OCI-LY1 (cell line): Measurements from ENCODE around the gene FBXO47.

Experiments used
- H2AFZ ChIP-seq: fragments of 200-600 bp; sonication (generic), shearing (Covaris generic); 2 replicates; pipeline ENCODE4 v1.6.0; 2014; ENCODE audit warnings: antibody characterized with exemption, mild to moderate bottlenecking, low read length
- H3F3A ChIP-seq: fragments of 200-600 bp; sonication (generic), shearing (Covaris generic); 2 replicates; pipeline ENCODE4 v1.6.0; 2014; ENCODE audit warnings: mild to moderate bottlenecking, antibody characterized with exemption, low read length, moderate library complexity; ENCODE audit not compliant: insufficient read depth
- H3K27ac ChIP-seq: fragments of 200-600 bp; sonication (generic); 2 replicates; pipeline ENCODE4 v1.5.1; 2014; ENCODE audit warnings: low read length, mixed run types, mild to moderate bottlenecking, low read depth; ENCODE audit not compliant: poor library complexity, severe bottlenecking
- H3K27me3 ChIP-seq: fragments of 200-600 bp; sonication (generic); 2 replicates; pipeline ENCODE4 v1.6.0; 2014; ENCODE audit warnings: antibody characterized with exemption, mild to moderate bottlenecking, low read length, moderate library complexity; ENCODE audit not compliant: insufficient read depth
- H3K36me3 ChIP-seq: fragments of 200-600 bp; sonication (generic); 2 replicates; pipeline ENCODE4 v1.6.1; 2014; ENCODE audit warnings: mild to moderate bottlenecking, antibody characterized with exemption, low read length, moderate library complexity, mixed read lengths; ENCODE audit not compliant: insufficient read depth
- H3K4me1 ChIP-seq: fragments of 200-600 bp; sonication (generic); 2 replicates; pipeline ENCODE4 v1.5.1; 2014; ENCODE audit warnings: mild to moderate bottlenecking, low read length, moderate library complexity; ENCODE audit not compliant: insufficient read depth, severe bottlenecking
- H3K4me2 ChIP-seq: fragments of 200-600 bp; sonication (generic), shearing (Covaris generic); 2 replicates; pipeline ENCODE4 v1.6.1; 2014; ENCODE audit warnings: low read length
- H3K4me3 ChIP-seq: fragments of 200-600 bp; sonication (generic); 2 replicates; pipeline ENCODE4 v1.5.1; 2014; ENCODE audit warnings: low read length, low read depth, mild to moderate bottlenecking, mixed read lengths; ENCODE audit not compliant: poor library complexity, severe bottlenecking
- H3K79me2 ChIP-seq: fragments of 200-600 bp; shearing (Covaris generic); 2 replicates; pipeline ENCODE4 v1.6.1; 2016; ENCODE audit warnings: mixed run types, low read length, mixed read lengths; ENCODE audit not compliant: insufficient read depth
- H3K9ac ChIP-seq: fragments of 200-600 bp; sonication (generic), shearing (Covaris generic); 2 replicates; pipeline ENCODE4 v1.6.1; 2014; ENCODE audit warnings: mild to moderate bottlenecking, low read length, mixed read lengths
- H3K9me2 ChIP-seq: fragments of 200-600 bp; sonication (generic), shearing (Covaris generic); 2 replicates; pipeline ENCODE4 v1.6.1; 2014; ENCODE audit warnings: low read depth, mild to moderate bottlenecking, low read length, mixed read lengths
- H3K9me3 ChIP-seq: fragments of 200-600 bp; shearing (Covaris generic); 2 replicates; pipeline ENCODE4 v1.6.1; 2014; ENCODE audit warnings: low read length, mixed read lengths
- H4K20me1 ChIP-seq: fragments of 200-600 bp; sonication (generic), shearing (Covaris generic); 2 replicates; pipeline ENCODE4 v1.6.0; 2016; ENCODE audit warnings: mild to moderate bottlenecking, low read length; ENCODE audit not compliant: insufficient read depth
- EZH2 ChIP-seq: fragments of 200-600 bp; sonication (generic), shearing (Covaris generic); IDR thresholded peaks from 2 replicates; pipeline ENCODE4 v1.8.0; 2017; ENCODE audit warnings: borderline replicate concordance, mixed run types, mild to moderate bottlenecking, antibody characterized with exemption, low read length, moderate library complexity, mixed read lengths
- TF ChIP-seq, protein P1 (sequence below): fragments of 200-600 bp; sonication (generic), shearing (Covaris generic); IDR thresholded peaks from 2 replicates; pipeline ENCODE4 v1.5.1; 2017; ENCODE audit warnings: mild to moderate bottlenecking, antibody characterized with exemption, low read length, moderate library complexity, mixed read lengths

Gene FBXO47

DNA sequence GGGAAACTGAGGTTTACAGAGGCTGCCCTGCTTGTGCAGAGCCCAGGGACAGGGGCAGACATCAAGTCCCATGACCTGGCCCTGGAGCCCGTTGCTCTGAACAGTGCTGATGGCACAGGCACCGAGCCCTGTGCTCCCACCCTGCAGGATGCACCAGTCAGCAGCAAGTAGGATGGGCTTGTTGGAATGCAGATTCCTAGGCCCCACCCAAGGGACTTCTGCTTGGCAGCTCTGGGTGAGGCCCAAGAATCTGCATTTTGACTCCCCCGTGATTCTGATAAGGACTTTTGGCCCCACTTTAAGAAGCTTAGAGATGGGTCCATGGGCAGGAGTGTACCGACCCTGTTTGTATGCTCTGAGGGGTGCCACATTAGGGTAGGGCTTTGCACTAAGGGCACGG lies 74.1 kb downstream of the FBXO47 start:
- Histone ChIP-seq H3K36me3 (peaks cover 54% of the 10 kb centered on the region; the same call in 1 of the 2 replicates), H3K4me1 (peaks cover 55% of the 10 kb centered on the region)

DNA sequence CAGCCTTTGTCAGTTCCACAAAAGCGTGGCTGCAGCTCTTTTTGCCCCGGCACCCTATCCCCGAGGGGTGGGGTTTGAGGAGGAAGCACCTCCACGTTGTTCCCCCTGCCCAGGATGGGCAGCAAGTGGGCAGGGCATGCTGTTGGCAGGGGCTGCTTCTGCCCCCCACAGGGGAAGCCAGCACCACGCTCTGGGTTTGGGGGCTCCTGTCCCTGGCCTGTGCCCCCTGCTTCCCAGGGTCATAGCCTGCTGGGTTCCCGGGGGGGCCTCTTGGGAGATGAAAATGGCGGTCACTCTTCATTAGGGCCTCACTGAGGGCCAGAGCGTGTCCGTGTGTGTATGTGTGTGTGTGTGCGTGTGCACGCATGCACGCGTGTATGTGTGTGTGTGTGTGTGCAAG lies 74.6 kb downstream of the FBXO47 start:
- H3K36me3 ChIP-seq: peaks cover 54% of the 10 kb centered on the region; the same call in 1 of the 2 replicates
- H3K79me2 ChIP-seq: no peaks in the 10 kb centered on the region
- no peaks in the 10 kb centered on the region for H3K9me2 ChIP-seq
- H2AFZ ChIP-seq: no peak overlapping the region
- no peak overlapping the region for H3K4me3 ChIP-seq
- no peak for TF ChIP-seq EZH2
- TF ChIP-seq, protein P1, sequence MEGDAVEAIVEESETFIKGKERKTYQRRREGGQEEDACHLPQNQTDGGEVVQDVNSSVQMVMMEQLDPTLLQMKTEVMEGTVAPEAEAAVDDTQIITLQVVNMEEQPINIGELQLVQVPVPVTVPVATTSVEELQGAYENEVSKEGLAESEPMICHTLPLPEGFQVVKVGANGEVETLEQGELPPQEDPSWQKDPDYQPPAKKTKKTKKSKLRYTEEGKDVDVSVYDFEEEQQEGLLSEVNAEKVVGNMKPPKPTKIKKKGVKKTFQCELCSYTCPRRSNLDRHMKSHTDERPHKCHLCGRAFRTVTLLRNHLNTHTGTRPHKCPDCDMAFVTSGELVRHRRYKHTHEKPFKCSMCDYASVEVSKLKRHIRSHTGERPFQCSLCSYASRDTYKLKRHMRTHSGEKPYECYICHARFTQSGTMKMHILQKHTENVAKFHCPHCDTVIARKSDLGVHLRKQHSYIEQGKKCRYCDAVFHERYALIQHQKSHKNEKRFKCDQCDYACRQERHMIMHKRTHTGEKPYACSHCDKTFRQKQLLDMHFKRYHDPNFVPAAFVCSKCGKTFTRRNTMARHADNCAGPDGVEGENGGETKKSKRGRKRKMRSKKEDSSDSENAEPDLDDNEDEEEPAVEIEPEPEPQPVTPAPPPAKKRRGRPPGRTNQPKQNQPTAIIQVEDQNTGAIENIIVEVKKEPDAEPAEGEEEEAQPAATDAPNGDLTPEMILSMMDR: no peak
- H3K4me1 ChIP-seq: peaks cover 51% of the 10 kb centered on the region
- H3K27me3 ChIP-seq: no peaks in the 10 kb centered on the region
- no peak overlapping the region; the same call in 1 of the 2 replicates for H3K4me2 ChIP-seq
- H3F3A ChIP-seq: no peaks in the 10 kb centered on the region
- H4K20me1 ChIP-seq: no peaks in the 10 kb centered on the region
- no peaks in the 10 kb centered on the region for H3K9me3 ChIP-seq
- H3K27ac ChIP-seq: peak overlapping the region; percentile 92
- H3K9ac ChIP-seq: peak overlapping the region; percentile 36; the same call in 1 of the 2 replicates

More for the DNA sequence above, 74.1 kb downstream of the FBXO47 start:
- Histone ChIP-seq H3K9me3 (no peaks in the 10 kb centered on the region), H3K9me2 (no peaks in the 10 kb centered on the region), H3K27ac (peak overlapping the region; percentile 92), H3K9ac (no peak overlapping the region), H3K4me3 (no peak overlapping the region), H2AFZ (no peak overlapping the region), H3K27me3 (no peaks in the 10 kb centered on the region), H3K79me2 (no peaks in the 10 kb centered on the region), H4K20me1 (no peaks in the 10 kb centered on the region), H3K4me2 (no peak overlapping the region; the same call in 1 of the 2 replicates), H3F3A (no peaks in the 10 kb centered on the region)
- no peak for TF ChIP-seq EZH2
- TF ChIP-seq, protein P1: no peak

DNA sequence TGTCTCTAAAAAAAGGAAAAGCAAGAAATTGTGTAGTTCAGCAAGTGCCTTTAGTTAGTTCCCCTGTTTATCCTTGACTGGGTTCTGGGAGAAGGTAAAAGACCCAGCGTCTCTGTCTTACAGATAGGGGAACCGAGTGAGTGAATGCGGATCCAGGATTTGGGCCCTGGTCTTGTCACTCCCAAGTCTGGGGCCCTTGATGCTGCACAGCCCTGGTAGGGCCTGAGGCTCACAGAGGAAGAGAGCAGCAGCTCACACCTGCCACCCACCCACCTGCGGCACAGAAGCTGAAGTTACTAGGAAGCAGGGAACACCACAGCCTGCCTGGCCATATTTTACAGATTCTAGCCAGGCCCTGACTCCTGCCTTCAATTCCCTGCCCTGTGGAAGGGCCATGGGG lies 75.1 kb downstream of the FBXO47 start:
- H3K4me1 ChIP-seq: peaks cover 51% of the 10 kb centered on the region
- peak overlapping the region; percentile 21; the same call in 1 of the 2 replicates for H3K4me2 ChIP-seq
- H3K9me3 ChIP-seq: no peaks in the 10 kb centered on the region
- H3K27me3 ChIP-seq: no peaks in the 10 kb centered on the region
- H4K20me1 ChIP-seq: no peaks in the 10 kb centered on the region
- no peak overlapping the region for H3K4me3 ChIP-seq
- H2AFZ ChIP-seq: no peak overlapping the region
- TF ChIP-seq, protein P1: no peak
- TF ChIP-seq EZH2: no peak
- H3K27ac ChIP-seq: peak overlapping the region; percentile 92
- H3K79me2 ChIP-seq: no peaks in the 10 kb centered on the region
- H3K9me2 ChIP-seq: no peaks in the 10 kb centered on the region
- peaks cover 54% of the 10 kb centered on the region; the same call in 1 of the 2 replicates for H3K36me3 ChIP-seq
- no peaks in the 10 kb centered on the region for H3F3A ChIP-seq
- peak overlapping the region; percentile 36; the same call in 1 of the 2 replicates for H3K9ac ChIP-seq
